ENCODE data around the gene DPYD.

DPYD gene

DNA sequence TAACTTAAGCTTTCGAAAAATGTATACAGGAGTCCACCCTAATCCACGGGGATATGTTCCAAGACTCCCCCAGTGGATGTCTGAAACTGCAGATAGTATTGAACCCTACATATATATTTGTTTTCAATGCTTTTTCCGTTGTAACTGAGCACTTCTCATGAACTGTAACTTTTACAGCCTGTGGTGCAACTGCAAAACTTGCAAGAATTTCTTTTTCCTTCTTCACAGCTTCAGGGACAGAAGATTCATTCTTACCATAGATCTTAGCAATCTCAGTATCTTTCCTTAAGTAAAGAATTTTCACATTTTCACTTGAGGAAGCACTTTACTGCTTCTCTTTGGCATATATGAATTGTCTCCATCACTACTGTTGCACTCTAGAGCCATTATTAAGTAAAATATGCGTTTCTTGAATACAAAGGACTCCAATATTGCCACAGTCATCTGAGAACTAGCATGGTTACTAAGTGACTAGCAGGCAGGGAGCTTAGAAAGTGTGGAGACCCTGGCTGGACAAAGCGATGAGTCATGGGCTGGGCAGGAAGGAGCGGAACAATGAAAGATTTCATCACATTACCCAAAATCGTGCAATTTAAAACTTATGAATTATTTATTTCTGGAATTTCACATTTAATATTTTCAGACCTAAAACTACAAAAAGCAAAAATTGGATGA is 14.1 kb downstream of the DPYD start:
- DNase-seq, result no peak

DNA sequence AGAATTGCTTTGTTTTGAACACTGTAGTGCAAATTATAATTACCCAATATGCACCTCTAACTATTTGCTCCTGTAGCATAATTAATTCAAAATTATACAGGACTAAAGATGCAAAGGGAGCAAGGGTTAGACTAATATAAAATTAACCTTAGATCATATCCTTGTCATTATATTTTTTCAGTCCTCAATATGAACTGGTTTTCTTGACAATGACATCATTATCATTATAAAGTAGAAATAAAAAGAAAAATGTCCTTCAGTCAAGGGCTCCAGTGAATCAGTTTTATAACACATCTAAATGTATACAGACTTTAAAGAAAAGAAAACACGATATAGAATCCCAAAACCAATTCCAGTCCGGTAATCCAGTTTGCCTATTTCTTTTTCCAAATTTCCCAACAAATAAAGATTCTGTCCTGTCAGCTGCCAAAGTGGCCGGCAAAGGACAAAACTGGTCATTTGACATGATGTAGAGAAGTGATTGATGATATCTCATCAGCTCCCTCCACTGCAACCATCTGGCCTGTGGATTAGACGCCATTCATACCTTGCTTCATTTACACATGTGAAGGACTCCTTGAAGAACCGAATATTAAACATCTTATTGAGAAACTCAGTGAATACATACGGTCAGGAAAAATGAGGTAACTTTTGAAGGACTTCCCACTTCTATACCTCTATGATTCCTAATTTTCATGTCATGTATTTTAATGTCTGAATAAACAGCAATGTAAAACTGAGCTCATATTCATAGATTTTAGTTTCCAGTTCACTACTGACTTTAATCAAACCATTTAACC is 15.5 kb downstream of the DPYD start:
- DNase-seq, result no peak

DNA sequence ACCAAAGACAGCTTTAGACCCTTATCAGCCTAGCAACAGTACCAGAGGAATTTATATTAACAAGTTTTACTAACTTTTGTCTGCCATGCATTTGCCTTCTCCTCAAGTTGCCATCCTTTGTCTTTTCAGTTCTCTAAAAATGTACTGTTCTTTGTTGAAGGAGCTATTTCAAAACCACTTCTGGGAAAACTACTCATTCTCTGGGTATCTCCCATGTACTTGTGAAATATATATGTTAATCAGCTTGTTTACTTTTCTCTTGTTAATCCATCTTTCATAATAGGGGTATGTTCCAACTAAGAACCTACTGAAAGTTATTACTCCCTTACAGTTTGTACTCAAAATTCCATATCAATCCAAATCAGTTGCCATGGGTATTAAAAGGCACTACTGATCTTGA is 16.3 kb downstream of the DPYD start:
- DNase-seq, result no peak

DNA sequence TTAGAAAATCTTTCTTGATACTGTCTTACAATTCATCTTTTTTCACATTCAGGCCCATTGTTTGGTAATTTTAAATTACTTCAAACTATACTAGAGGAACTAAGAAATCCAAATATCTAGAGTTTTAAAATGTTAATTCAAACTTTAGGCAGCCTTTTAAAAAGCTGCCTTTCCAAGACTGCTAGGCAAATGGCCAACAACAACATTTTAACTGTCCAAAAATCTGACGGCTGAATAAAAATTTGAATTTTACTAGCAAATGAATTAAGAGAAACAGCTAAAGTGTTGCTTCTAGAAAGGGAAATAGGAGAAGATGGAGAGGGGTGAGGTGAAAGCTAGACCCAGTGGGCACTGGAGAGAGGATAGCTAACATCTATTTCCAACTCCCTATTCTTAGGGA is 17.2 kb downstream of the DPYD start:
- no peak for DNase-seq

DNA sequence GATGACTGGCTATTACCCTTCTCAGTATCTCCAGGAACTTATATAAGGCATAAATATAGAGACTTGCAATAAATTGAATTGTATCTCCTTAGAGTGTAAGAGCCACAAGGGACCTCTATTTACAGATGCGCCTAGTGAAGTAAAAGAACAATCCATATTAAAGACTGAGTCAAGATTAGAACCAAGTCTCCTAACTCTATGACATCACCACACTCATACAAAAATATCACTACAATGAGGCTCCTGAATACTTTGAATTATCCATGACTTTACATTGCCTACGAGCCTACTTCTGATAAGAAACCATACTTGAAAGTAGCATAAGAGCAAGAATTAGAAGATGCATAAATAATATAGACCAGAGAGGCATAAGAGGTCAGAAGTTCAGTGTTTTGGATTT is 18.8 kb downstream of the DPYD start:
- DNase-seq, result no peak

DNA sequence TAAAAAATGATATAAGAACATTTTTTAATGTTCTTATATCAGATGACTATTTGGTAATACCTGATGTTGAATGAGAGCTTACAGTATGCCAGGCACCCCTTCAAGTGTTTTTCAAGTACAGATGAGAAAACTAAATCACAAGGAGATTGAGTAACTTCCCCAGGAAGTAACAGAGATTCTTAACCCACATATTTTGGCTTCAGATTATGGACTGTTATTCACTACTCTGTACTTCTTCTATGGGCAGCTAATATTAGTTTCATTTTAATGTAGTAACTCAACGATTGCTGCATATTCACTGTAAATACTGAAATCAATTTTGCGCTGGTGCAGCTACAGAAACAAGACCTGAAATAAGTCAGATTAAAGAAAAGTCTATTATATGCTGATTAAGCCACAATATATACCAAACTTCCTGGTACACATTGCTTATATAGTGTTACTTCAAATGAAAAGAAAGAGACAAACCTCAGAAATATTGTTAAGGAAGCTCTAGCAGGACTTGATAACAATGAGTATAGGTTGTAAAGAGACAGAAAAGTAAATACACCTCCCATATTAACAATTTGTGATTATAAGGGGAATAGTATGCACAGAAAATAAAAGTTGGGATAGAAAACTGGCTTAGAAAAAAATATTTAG is 19.7 kb downstream of the DPYD start:
- no peak for DNase-seq

DNA sequence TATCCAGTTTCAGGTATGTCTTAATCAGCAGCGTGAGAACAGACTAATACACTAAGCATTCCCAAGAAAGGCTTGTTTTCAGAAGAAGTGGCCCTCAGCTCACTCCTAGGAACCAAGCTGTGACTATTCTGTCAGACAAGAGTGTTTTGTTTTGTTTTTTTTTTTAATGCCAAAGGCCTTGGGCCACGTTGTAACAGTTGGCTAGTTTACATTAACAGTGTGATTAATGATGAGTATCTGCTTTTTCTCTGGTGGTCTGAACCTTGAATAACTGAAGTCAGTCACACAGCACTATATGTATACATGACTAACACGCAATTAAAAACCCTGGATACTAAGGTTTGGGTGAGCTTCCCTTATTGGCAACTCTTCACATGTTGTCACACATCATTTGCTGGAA is 21.9 kb downstream of the DPYD start:
- DNase-seq, result no peak

DNA sequence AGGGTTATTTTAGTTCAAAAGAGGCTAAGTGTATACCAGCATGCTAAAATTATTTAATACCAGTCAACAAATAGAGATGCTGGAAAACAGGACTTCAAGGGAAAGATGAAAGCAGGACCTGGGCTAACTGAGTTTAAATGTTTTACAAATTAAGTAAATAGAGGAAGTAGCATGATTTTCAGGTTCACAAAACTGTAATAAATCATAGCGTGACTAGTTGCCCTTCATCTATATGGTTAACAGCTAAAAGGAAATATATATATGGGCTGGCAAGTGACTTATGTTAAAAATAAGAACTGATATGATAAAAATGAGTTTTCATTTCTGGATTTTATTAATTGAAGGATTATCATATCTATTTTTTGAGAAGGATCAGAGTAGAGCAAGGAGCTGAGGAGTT is 25.6 kb downstream of the DPYD start:
- no peak for DNase-seq

DNA sequence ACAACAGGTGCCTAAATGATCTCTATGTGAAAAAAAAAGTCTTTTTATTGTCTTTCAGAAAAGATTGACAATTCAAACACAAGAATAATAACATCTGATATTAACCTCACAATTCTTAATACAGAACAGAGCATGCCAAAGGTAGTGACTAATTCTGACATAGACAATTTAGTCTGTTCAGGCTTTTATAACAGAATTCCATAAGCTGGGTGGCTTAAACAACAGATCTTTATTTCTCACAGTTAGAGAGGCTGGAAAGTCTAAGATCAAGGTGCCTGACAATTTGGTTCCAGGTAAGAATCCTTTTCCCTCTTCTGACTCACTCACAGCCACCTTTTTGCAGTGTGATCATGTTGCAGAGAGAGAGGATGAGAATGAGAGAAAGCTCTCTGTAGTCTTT is 27.0 kb downstream of the DPYD start:
- no peak for DNase-seq

DNA sequence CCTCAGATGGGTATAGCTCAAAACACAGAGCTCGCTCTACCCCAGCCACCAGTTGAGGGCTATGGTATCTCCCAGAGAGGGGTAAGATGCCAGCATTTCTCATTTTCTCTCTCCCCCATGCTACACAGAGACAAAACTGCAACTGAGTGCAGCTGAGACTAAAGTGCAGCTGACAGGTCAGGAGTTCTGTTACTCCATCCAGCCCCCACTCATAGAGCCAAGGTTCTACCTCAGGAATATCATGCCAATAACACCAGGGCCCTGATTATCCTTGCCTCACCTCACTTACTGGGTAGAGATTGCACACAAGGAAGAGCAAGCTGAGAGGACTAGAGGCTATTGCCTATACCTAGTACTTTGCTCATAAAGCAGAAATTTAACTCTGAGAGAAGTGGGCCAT is 34.6 kb downstream of the DPYD start:
- DNase-seq, result no peak

DNA sequence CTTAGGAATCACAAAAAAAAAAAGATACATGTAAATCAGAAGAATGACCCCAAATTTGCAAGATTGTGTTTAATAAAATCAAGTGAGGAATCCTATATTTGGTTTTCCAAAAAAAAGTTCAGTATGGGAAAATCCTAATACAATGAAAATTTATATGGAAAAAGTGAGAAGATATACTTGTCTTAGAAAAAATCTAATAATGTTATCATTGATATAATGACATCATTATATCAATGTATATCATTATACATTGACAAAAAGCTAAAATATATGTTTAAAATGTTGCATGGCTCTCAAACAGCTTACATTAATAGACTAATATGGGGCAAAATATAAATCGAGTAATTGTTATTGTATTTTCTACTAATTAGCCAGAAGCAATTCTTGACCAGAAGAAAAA is 37.0 kb downstream of the DPYD start:
- no peak for DNase-seq

DNA sequence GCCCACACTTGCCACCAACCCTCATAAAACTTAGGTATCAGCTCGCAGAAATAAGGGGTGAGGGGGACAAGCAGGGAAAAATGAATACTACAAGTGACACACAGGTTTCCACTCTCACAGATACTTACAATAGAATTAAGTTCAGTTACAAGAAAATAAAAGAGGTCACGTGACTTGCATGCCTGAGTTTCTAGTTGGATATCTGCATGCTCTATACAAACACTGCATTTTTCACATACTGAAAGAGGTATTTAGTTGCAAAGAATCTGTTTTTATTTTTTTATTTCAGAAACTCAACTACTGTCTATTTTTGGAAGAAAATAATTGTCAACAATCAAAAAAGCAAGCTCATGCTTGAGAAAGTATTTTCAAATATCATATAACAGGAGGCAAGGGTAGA is 43.5 kb downstream of the DPYD start:
- no peak for DNase-seq

DNA sequence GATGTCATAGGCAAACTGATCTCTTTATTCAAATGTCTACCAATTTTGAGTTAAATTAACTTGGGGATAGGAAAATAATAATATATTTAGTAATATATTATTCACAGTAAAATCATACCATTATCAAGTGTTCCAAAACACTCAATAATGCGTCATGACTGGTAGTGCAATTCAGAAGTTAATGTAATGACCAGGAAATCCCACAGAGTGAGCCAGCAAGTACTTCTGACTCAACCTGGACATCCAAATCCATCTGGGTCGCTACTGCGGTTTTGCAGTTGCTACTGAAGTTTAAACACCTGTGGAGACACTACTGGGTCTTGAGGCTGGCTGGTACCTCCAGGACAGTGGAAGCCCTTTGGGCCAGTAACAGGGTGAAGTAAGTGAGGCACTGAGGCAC is 44.8 kb downstream of the DPYD start:
- DNase-seq, result no peak

DNA sequence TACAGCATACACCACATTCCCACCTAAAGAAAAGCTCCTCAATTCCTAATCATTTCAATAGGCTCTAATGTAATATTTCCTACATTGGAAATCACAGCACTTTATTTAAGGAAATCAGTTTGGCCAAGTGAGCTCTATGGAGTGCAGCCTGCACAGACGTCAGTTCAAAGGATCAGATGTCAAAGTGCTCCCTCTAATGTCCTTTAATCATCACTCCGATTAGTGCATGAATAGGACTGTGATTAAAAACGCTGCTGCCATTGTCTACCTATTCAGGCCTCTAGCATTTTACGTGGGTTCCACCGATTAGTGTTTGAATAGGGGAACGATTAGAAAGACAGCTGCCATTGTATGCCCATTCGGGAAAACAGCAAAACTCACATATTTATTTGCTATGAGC is 50.2 kb downstream of the DPYD start:
- no peak for DNase-seq

DNA sequence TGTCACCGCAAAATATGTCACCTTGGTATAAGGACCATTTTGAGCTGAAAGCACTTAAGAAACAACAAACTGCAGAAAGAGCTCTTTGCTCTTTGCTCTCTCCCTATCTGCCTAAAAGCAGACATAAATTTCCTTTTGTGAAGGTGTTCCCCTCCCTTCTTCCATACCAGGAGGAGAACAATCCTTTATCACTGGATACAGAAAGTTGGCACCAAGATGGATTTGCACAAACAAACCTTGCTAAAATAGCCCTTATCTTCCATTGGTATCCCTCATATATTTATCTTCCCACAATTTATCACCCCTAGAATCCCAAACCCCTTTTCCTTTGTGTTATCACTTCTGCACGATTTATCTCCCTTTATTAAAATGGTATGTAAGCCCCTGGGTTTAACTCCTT is 51.4 kb downstream of the DPYD start:
- no peak for DNase-seq

DNA sequence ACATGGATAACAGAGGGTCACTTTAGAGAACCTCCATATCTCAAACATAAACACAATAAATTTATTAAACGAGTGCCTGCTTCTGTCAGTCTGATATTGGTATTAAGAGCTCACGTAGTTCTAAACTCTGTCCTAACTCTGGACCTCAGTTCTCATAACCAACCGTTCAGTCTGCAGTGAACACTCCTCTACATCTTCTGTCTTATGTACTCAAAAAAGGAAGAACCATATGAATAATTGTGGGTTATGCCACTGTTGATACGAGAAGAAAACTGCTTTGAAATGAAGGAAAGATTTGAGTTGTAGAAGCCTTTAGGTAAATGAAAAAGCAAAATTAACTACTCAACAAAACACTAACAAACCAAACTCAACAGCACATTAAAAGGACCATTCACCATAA is 53.7 kb downstream of the DPYD start:
- DNase-seq, result no peak

DNA sequence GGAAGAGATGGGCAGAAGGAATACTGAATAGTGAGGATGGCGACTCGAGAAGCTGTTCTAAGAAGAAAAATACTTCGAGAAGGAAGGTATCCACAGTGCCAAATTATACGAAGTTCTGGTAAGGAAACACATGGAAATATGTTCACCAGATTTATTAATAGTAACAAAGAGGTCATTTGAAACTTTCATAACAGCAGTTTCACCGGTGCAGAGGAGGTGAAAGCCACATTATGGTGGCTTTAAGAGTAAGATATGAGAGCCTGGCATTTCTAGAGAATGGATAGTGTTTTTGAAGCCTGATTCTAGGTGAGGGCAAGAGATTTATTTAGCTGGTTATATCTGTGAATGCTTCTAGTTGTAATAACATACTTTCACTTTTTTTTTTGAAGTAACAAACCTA is 56.2 kb downstream of the DPYD start:
- no peak for DNase-seq

DNA sequence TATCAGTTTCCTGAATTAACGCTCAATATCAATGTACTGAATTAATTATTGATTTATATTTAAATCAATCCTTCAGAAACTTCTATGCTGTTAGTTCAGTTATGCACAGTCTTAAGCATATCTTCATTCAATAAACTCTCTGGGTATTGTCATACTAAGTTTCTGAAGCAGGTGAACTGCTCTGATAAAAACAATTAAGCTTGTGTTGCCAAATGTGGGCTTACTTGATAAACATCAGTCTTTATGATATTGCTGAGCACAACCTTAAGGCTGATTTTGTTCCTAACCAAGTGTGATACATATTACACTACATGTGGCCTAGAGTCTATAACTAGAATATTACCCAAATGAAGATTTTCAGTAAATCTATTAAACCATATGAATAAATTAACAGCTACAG is 67.6 kb downstream of the DPYD start:
- no peak for DNase-seq

DNA sequence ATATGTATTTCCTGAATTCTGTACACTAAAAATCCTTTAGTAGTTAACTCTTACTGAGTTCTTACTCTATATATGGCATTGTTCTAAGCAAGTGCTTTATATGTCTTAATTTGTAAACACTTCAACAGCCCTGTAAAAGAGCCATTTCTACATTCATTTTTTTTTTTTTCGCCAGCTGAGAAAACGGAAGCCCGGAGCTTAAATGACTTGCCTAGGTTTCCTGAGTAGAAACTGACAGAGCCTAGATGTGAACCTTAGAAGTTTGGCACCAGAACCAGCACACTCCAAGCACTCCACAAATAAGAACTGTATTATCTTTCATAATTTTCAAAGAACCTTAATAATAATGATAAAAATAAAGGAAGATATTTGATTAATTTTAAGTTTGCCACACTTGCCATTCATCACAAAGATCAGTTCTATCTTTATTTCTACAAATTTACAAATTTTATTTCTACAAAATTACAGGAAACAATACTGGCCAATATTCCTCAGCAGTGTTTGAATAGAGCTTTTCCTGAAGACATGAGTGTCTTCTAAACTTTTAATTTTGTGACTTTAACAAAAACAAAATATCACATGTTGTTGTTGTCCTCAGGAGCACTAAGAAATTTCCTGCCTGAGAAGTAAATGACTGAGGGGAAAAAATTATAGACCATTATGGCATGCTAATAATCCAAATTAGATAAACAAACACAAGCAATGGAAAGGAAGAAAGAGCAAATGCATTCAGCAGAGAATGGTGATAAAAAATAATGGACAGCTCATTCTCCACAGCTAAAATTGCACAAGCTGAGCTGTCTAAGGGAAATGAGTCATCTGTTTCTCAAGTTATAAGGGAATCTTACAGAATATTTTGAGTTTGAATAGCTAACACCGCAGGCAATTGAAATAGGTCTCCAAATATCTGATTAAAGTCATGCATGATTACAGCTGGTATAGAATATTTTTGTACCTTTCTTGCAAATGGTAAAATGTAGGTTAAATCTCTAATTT is 71.2 kb downstream of the DPYD start:
- DNase-seq, result no peak

DNA sequence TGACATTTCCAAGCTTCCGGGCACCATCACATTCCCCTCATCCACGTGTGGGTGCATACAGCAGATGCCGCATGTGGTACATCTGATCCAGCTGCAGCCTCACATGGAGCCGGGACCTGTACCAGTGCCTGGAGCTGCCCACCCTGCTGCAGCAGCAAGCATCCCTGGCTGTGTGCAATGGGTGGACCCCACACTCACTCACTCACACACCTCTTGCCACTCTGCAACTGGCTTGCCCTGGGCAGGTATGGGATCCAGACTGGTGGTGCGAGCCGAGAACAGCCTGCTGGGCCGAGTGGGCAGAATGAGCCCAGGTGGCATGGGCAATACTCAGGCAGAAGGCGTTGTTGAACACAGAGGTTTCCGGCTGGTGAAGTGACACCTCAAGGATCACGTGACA is 75.0 kb downstream of the DPYD start:
- DNase-seq, result no peak

DNA sequence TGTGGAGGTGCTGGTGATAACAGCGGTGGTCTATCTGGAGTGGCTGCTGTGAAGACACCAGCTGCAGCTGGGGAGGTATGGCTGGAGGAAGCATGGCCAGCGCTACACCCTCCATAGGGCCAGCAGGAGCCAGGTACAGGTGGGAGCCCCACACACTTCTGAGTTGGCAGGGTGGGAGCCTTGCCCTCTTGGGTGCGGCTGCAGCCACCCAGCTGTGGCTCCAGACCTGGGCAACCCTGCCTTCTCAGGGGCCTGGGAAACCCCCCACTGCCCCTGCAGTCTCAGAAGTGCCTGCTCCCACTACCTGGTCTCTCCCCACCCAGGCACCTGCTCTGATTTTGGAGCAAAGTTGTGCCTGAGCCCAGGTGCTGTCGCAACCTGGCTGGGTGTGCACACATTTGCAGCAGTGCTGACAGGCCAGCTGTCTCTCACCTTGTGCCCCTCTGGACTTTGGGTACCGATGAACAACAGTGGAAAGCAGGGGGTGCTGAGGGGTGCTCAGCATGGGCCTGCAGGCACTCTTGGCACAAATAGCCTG is 76.2 kb downstream of the DPYD start:
- DNase-seq, result no peak

DNA sequence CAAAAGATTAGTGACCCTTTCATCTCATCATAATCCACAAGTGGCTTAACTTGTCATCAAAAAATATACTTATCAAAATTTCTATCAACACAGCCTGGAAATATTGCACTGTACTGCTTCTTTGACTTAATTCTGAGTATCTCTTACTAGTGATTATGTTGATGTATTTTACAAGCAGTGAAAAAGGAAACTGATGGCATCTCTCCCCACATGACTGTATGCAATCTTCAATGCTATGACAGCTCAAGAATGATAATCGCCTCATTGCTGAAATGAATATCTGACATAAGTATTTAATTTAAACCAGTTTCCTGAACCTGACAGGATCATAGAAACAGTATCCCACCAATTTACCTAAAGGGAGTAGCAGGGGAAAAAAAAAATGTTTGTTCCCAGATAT is 79.5 kb downstream of the DPYD start:
- DNase-seq, result no peak

DNA sequence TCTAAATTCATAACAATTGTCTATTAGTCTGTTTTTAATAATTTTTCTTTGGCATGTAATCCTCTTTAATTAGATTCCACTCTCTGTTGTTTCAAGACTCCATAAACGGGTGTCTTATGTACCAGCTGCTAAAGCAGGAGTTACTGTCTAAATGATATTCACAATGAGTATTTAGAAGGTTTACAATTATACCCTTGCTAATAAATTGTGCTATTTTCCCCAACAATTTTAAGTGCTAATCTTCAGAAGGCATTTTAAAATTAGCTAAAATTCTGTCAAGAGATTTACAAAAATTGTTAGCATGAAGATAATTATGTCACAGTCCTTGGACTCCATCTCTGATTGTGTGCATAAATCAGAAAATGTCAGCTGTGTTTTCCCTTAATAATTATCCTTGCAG is 83.7 kb downstream of the DPYD start:
- DNase-seq, result no peak
